GM18868 (cell line): ENCODE data around the gene PGK1.

Experiments
- ATAC-seq: cut with Tn5 transposase; IDR thresholded peaks from one replicate; pipeline ENCODE4 v1.9.1; 2021; ENCODE audit warnings: mild to moderate bottlenecking, moderate library complexity; ENCODE audit not compliant: unreplicated experiment

Gene PGK1

GRCh38 chrX:78165425-78165824 lies 61.4 kb downstream of the PGK1 start:
- ATAC-seq: no peak

GRCh38 chrX:78168065-78168464 lies 64.0 kb downstream of the PGK1 start:
- no peak for ATAC-seq
